GDM1 (cell line): Measurements from ENCODE around the gene PACRGL.

ENCODE experiments used
- DNase-seq: peaks from one replicate; lab custom pipeline; 2025; lab: John Stamatoyannopoulos, UW

The PACRGL gene

GRCh38 chr4:20700007-20700761, at the start of gene PACRGL:
TSS of gene PACRGL (plus strand) at chr4:20700458. CDS start at chr4:20704482, 4,024 bp downstream.
- DNase-seq = peak; percentile 83

- no peak for DNase-seq
These were observed 47.9 kb upstream of the PACRGL start for GRCh38 chr4:20652226-20652885.

GRCh38 chr4:20658456-20658855, 41.8 kb upstream of the PACRGL start:
- no peak for DNase-seq

DNA sequence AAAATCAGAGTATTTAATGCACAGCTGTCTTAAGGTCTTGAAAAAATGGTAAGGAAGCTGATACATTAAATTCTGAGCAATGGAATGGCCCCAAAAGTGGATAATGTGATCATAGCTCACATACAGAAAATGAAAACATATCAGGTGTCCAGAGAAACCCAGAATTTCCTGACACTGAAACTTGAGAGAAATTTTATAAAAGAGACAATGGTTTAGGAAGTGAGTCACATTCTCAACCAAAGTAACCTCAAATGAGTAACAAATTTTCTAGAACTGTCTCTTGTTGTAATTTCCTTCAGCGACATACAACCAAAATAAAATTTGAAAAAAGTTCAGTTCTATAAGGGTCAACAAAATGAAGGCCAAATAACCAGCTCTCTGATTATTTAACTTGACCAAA, 37.4 kb upstream of the PACRGL start:
- no peak for DNase-seq

GRCh38 chr4:20666012-20666860, 34.0 kb upstream of the PACRGL start:
- no peak for DNase-seq

- no peak for DNase-seq
These were observed 28.0 kb upstream of the PACRGL start for GRCh38 chr4:20672262-20672661.

- no peak for DNase-seq
These were observed 24.5 kb upstream of the PACRGL start for GRCh38 chr4:20675786-20676185.

GRCh38 chr4:20676501-20677197, 23.6 kb upstream of the PACRGL start:
- DNase-seq = no peak

GRCh38 chr4:20678400-20678799, 21.9 kb upstream of the PACRGL start:
- no peak for DNase-seq

- no peak for DNase-seq
These were observed 20.3 kb upstream of the PACRGL start for GRCh38 chr4:20679951-20680350.

DNA sequence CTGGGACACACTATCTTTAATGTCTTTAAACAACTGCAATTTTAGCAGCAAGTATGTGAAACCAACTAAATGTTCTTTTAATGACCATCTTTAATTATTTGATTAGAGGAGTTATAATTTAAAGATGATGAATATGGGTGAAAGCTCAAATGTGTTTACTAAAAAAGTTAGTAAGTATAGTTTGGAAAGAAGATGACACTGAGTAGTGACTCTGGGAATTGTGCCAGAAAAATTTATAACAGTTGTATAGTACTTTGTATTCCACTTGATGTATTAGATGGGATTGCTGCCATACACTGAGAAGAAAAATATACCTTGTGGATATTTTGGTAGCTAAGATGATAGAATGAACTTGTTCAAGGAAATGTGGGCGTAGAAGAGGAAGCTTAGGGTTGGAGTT, 19.5 kb upstream of the PACRGL start:
- no peak for DNase-seq

DNA sequence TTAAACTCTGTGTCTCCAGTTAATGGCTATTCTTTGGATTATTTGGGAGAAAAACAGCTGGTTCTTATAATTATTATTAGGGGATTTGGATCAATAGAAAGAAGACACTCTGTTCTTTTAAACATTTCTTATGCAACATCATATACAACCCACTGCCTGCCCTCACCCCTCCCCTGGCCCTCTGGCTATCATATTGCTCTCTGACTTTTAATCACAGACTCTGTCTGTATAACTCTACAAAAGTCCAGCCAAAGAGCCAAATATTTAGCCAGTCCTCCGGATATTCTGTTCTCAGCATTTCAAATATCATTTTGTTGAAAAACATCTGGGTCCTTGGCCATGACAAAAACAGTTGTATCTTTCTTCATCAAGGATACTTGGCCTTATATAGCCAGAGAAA, 19.0 kb upstream of the PACRGL start:
- DNase-seq = no peak

DNA sequence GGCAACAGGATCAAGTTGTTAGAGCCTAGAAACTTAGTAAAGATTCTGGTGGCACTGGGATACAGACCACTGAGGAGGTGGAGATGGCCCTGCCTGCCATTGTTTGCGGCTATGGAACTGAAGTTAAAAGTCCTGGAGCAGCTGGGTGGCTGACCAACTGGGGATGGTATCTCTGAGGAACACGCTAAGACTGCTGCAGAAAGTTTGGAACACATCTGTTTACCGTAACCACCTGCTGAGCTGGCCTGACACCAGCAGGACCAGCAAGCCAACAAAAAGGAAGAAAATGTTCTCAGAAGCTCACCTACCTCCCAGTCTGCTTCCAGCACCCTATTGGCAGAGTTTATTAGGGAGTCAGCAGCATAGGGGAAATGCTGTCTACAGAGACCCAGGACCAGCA, 17.4 kb upstream of the PACRGL start:
- no peak for DNase-seq

DNA sequence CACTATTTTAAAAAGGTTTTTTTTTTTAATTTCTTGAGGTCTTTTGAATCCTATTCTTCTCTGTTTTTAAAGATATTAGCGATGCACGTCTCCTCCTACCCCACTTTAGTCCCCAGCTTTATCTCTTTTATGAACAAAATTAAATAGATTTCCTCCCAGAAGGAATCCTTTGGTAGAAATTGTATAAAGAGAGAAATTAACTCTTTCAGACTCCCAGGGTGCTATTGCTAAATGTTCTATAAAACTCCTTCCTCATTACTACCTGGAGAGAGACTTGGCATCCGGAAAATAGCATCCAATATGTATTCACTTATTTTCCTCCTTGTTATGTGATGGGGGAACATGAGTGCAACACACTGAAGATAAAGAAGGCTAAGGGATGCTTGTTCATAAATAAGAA, 16.5 kb upstream of the PACRGL start:
- DNase-seq = no peak

DNA sequence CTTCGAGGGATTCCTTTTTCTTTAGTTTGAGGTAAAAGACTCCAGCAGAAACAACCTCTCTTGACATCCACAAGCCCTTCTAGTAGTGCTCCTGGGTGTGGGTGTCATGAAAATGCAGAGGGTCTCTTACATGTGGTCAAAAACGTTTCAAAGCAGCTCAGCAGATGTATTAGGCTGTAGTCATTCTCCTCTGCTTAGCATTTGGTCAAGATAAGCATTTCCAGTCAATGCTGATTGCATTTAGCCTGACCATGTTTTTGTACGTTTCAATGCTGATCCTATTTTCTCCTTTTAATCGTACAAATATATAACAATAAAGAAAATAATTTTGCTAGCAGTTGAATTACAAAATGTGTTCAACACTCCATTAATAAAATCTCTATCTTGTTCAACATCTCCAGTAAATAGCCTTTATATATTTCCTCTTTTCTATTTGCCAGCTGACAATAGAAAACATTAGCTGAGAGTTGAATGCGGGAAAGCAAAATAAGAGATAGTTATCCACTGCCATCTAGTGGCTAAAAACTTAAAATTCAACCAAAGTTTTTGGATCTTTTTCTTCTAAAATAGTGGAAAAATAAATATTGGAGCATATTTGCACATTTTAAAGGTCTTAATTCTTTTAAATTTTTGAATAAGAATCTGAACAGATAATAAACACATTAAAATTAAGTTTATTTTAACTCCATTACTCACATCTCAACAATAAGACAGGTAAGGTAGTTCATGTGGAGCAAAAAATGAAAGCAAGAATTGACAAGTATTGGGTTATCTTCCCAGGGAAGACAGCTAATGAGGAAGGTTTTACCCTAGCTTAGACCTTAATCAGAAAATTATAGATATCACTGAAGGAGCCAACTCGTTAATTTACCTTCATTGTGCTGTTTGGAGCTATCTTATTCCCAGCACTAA, 15.2 kb upstream of the PACRGL start:
- DNase-seq = no peak

GRCh38 chr4:20687864-20688263, 12.4 kb upstream of the PACRGL start:
- no peak for DNase-seq

DNA sequence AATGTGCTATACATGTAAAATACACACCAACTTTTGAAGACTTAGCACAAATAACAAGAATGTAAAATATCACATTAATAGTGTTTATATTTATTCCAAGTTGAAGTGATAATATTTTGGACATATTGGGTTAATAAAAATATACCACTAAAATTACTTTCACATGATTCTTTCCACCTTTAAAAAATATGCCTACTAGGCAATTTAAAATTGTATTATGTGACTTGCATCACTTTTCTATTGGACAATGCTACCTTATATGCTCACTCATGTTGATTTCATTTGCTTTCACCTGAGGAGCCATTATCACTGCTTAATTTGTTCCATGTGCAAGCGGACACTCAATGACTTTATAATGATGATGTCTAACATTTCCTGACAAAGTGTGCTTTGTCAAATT, 3.4 kb upstream of the PACRGL start:
- DNase-seq = no peak

- no peak for DNase-seq
These were observed 1.9 kb upstream of the PACRGL start for GRCh38 chr4:20698382-20698781.

GRCh38 chr4:20698820-20699219, 1.4 kb upstream of the PACRGL start:
- DNase-seq = no peak

GRCh38 chr4:20711335-20711734, 11.1 kb downstream of the PACRGL start:
- no peak for DNase-seq

- DNase-seq = no peak
These were observed 22.8 kb downstream of the PACRGL start for GRCh38 chr4:20723019-20723418.
